ENCODE measurements around the gene CHRM5.
A peak's percentile ranks its signal among the peaks of the same experiment; 100 is the strongest.
"Not testable (repeated sequence)": the region's sequence is repeated elsewhere in the genome, so short reads cannot be mapped to it uniquely, and the experiment has no call there.

The CHRM5 gene

GRCh38 chr15:34043813-34044212 lies 75.5 kb downstream of the CHRM5 start:
- DNase-seq, result no peak

- DNase-seq, result no peak
Measured at GRCh38 chr15:34046471-34047145, 78.3 kb downstream of the CHRM5 start.

- no peak for DNase-seq
Measured at GRCh38 chr15:34047893-34048775, 79.8 kb downstream of the CHRM5 start.

GRCh38 chr15:34049112-34049511 lies 80.8 kb downstream of the CHRM5 start:
- DNase-seq, result no peak

GRCh38 chr15:34050385-34050784 lies 82.1 kb downstream of the CHRM5 start:
- DNase-seq, result not testable (repeated sequence)

GRCh38 chr15:34054081-34054707 lies 85.9 kb downstream of the CHRM5 start:
- no peak for DNase-seq

- DNase-seq, result no peak
Measured at GRCh38 chr15:34055868-34056595, 87.7 kb downstream of the CHRM5 start.

GRCh38 chr15:34056911-34057310 lies 88.6 kb downstream of the CHRM5 start:
- no peak for DNase-seq

GRCh38 chr15:34059476-34059875 lies 91.2 kb downstream of the CHRM5 start:
- no peak for DNase-seq

GRCh38 chr15:34059946-34060345 lies 91.6 kb downstream of the CHRM5 start:
- no peak for DNase-seq

- no peak for DNase-seq
Measured at GRCh38 chr15:34064438-34064837, 96.1 kb downstream of the CHRM5 start.

- no peak for DNase-seq
Measured at GRCh38 chr15:34065261-34065660, 97.0 kb downstream of the CHRM5 start.

GRCh38 chr15:34065941-34066340 lies 97.6 kb downstream of the CHRM5 start:
- DNase-seq, result no peak

GRCh38 chr15:34070003-34070402 lies 101.7 kb downstream of the CHRM5 start:
- no peak for DNase-seq

GRCh38 chr15:34076785-34077184 lies 108.5 kb downstream of the CHRM5 start:
- DNase-seq, result no peak

- DNase-seq, result no peak
Measured at GRCh38 chr15:34078900-34079299, 110.6 kb downstream of the CHRM5 start.

GRCh38 chr15:34079904-34080303 lies 111.6 kb downstream of the CHRM5 start:
- no peak for DNase-seq

GRCh38 chr15:34084086-34084485 lies 115.8 kb downstream of the CHRM5 start:
- no peak for DNase-seq

- no peak for DNase-seq
Measured at GRCh38 chr15:34085746-34086145, 117.4 kb downstream of the CHRM5 start.

GRCh38 chr15:34099914-34100313 lies 131.6 kb downstream of the CHRM5 start:
- DNase-seq, result no peak

- DNase-seq, result peak; percentile 98
Measured at GRCh38 chr15:34101366-34102174, 133.3 kb downstream of the CHRM5 start, which contains the start of the genes EMC7 and PGBD4. Gene EMC7 (minus strand): TSS chr15:34101862. CDS start chr15:34101839, 23 bp downstream. Gene PGBD4 (plus strand): TSS chr15:34102083. CDS start chr15:34102532, 449 bp downstream.

Measured in CD4-positive, alpha-beta T cell treated with Interleukin-17A for 4 hours (primary cell).